Type B pancreatic cell (in vitro differentiated cells): ENCODE results near the gene HLA-DMA. TPM values are rescaled to one million over a fixed set of nuclear protein-coding genes. Genes with fewer than 3 reads are reported as not detected.
A peak's percentile ranks its signal among the peaks of the same experiment; 100 is the strongest.

Source experiments
- DNase-seq: peaks from one replicate; pipeline ENCODE4 v3.0.0; 2021; ENCODE audit warnings: mixed read lengths; ENCODE audit not compliant: unreplicated experiment; ENCODE audit errors: extremely low spot score
- H3K27ac Mint-ChIP-seq: 2 replicates; pipeline ENCODE4 v1.8.0; 2021; ENCODE audit warnings: mild to moderate bottlenecking, mixed read lengths
- H3K27me3 Mint-ChIP-seq: 2 replicates; pipeline ENCODE4 v1.8.0; 2021; ENCODE audit warnings: mixed read lengths
- H3K36me3 Mint-ChIP-seq: 2 replicates; pipeline ENCODE4 v1.8.0; 2021; ENCODE audit warnings: mixed read lengths
- H3K4me1 Mint-ChIP-seq: one replicate; pipeline ENCODE4 v1.8.0; 2021; ENCODE audit warnings: mixed read lengths; ENCODE audit not compliant: unreplicated experiment
- H3K4me3 Mint-ChIP-seq: 2 replicates; pipeline ENCODE4 v1.8.0; 2021; ENCODE audit warnings: mild to moderate bottlenecking, mixed read lengths
- H3K9me3 Mint-ChIP-seq: 2 replicates; pipeline ENCODE4 v1.8.0; 2021; ENCODE audit warnings: mixed read lengths
- total RNA-seq: library from RNA; stranded (reverse); gene quantifications from 2 replicates; pipeline ENCODE4 v1.2.1, GENCODE V29; 2021; ENCODE audit warnings: low replicate concordance
- TF ChIP-seq, protein P1 (sequence below): fragments of 200-600 bp; sonication (generic); conservative IDR thresholded peaks from 2 replicates; pipeline ENCODE4 v1.5.0; 2021; ENCODE audit warnings: antibody characterized with exemption, mild to moderate bottlenecking

Gene HLA-DMA
- total RNA-seq, 1 donor from 2014 or later: 1.5 TPM

DNA sequence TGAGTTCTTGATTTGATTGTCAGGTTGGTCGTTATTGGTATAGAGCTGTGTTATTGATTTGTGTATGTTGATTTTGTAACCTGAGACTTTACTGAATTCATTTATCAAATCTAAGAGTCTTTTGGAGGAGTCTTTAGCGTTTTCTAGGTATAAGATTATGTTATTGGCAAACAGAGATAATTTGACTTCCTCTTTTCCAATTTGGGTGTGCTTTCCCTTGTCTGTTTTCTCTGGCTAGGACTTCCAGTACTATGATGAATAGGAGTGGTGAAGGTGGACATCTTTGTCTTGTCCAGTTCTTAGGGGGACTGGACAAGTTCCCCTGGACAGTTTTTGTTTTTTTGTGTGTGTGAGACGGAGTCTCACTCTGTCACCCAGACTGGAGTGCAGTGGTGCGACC lies 39.1 kb upstream of the HLA-DMA start:
- TF ChIP-seq, protein P1, sequence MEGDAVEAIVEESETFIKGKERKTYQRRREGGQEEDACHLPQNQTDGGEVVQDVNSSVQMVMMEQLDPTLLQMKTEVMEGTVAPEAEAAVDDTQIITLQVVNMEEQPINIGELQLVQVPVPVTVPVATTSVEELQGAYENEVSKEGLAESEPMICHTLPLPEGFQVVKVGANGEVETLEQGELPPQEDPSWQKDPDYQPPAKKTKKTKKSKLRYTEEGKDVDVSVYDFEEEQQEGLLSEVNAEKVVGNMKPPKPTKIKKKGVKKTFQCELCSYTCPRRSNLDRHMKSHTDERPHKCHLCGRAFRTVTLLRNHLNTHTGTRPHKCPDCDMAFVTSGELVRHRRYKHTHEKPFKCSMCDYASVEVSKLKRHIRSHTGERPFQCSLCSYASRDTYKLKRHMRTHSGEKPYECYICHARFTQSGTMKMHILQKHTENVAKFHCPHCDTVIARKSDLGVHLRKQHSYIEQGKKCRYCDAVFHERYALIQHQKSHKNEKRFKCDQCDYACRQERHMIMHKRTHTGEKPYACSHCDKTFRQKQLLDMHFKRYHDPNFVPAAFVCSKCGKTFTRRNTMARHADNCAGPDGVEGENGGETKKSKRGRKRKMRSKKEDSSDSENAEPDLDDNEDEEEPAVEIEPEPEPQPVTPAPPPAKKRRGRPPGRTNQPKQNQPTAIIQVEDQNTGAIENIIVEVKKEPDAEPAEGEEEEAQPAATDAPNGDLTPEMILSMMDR: no peak
- H3K9me3 Mint-ChIP-seq: no peaks in the 10 kb centered on the region
- H3K27me3 Mint-ChIP-seq: peaks cover 37% of the 10 kb centered on the region

DNA sequence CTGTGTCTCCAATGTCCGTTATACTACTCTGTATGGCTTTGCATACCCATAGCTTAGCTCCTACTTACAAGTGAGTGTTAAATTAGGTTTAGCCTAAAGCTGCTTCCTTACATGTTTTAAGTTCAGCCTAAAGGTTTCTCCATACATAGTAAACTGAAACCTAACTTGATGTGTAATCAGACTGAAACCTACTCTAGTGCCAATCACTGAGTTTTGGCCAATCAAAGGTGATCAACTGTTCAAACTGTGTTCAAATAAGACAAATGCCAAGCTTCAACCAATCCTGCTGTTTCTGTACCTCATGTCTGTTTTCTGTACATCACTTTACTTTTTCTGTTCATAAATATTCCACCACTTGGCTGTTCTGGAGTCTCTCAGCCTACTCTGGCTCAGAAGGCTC lies 36.5 kb upstream of the HLA-DMA start:
- H3K4me1 Mint-ChIP-seq: no peaks in the 10 kb centered on the region
- no peaks in the 10 kb centered on the region for H3K36me3 Mint-ChIP-seq
- DNase-seq: no peak
- TF ChIP-seq, protein P1: no peak
- H3K9me3 Mint-ChIP-seq: no peaks in the 10 kb centered on the region
- no peak overlapping the region for H3K27ac Mint-ChIP-seq
- H3K27me3 Mint-ChIP-seq: peaks cover 32% of the 10 kb centered on the region
- H3K4me3 Mint-ChIP-seq: no peak overlapping the region

More for the DNA sequence above, 39.1 kb upstream of the HLA-DMA start:
- no peak overlapping the region for H3K27ac Mint-ChIP-seq
- H3K4me3 Mint-ChIP-seq: no peak overlapping the region
- H3K4me1 Mint-ChIP-seq: no peaks in the 10 kb centered on the region
- H3K36me3 Mint-ChIP-seq: no peaks in the 10 kb centered on the region
- DNase-seq: no peak

DNA sequence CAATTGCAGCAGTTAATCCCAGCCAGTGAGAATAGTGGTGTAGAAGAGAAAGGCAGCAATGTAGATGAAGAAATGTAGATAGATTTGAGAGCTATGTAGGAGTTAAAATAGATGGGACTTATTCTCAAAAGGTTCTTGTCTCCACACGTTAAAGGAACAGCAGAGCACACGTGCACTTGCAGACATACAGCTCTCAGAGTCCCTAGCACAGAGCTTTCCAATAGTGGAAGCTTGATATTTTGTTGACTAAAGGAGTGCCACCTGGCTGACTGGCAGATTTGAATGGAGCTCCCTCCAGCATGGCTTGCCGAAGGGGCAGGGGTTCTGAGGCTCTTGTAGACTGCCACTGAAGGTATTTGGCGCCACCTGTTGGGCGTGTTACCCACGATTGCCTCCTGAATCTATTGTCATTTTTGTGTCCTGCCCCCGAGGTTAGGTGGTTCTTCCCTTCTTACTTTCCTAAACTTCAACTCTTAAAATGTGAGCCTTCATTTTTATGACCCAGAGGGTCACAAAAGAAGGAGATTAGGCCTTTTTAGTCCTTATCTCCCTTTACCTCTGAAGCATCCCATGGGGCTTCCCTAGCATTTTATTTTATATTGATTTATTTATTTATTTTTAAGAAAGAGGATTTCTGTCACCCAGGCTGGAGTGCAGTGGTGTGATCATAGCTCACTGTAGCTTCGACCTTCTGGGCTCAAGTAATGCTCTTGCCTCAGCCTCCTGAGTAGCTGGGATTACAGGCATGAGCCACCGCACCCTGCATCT lies 31.9 kb upstream of the HLA-DMA start:
- Mint-ChIP-seq H3K9me3 (no peaks in the 10 kb centered on the region), H3K27me3 (peaks cover 20% of the 10 kb centered on the region), H3K27ac (peak overlapping the region; percentile 13), H3K36me3 (peaks cover 11% of the 10 kb centered on the region), H3K4me1 (no peaks in the 10 kb centered on the region), H3K4me3 (no peak overlapping the region)
- TF ChIP-seq, protein P1: peak; percentile 89
- DNase-seq: peak; percentile 86

DNA sequence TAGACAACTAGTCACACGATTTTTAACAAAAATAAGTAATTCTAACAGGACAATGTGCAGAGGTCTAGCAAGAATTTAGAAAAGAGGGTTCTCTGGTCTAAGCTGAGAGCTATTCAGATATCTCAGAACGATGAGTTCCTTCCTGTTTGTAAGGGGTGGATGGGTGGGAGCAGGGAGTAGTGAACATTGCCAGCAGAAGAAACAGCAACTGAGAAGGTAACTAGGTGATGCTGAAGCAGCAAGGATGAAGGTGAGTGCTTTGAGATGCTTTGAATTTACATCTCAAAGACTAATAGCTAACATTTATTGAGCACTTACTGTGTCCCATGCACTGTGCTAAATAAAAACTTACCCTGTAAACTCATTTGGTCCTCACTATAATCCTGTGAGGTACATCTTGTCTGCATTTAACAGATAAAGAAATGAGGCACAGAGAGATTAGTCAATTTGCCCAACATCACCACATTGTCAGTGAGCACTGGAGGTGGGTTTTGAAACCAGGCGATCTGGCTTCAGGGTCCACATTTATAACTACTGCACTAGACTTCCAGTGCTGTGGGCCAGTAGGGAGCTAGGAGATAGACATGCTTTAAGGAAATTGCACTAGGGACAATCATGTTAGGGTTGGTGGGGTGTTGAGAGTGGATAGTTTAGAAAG lies 31.2 kb upstream of the HLA-DMA start:
- TF ChIP-seq, protein P1: no peak
- no peaks in the 10 kb centered on the region for H3K9me3 Mint-ChIP-seq
- H3K4me1 Mint-ChIP-seq: no peaks in the 10 kb centered on the region
- DNase-seq: no peak
- peaks cover 20% of the 10 kb centered on the region for H3K27me3 Mint-ChIP-seq
- H3K27ac Mint-ChIP-seq: peak overlapping the region; percentile 60
- peaks cover 15% of the 10 kb centered on the region for H3K36me3 Mint-ChIP-seq
- H3K4me3 Mint-ChIP-seq: no peak overlapping the region

DNA sequence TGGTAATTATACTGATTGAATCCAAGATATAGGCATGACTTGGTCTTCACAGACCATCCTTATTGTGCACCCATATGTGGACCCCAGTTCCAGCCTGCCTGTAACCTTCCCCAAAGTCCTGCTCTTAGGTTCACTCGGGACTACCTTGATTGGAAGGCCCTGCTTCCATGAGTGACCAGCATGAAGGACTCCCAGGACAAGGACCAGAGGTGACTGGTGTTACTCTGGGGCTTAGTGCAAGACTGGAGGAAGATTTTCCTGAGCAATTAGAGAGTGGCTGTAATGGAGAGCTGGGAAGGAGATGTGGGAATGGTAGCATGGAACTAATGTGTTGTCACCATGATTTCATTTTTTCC lies 30.6 kb upstream of the HLA-DMA start:
- TF ChIP-seq, protein P1: no peak
- peak overlapping the region; percentile 60 for H3K27ac Mint-ChIP-seq
- no peak for DNase-seq
- peaks cover 21% of the 10 kb centered on the region for H3K36me3 Mint-ChIP-seq
- peaks cover 19% of the 10 kb centered on the region for H3K27me3 Mint-ChIP-seq
- no peak overlapping the region for H3K4me3 Mint-ChIP-seq
- H3K4me1 Mint-ChIP-seq: no peaks in the 10 kb centered on the region
- no peaks in the 10 kb centered on the region for H3K9me3 Mint-ChIP-seq
